Measurements from ENCODE around the gene TICAM1.

- TF ChIP-seq CENPX (CRISPR knock-in tag; IDR thresholded peaks at IDR 0.05), result no peak
- no peak for TF ChIP-seq POLR2AphosphoS2 (IDR thresholded peaks at IDR 0.05; ENCODE audit: low read depth, low read length)
- TF ChIP-seq ARNTL (CRISPR knock-in tag; IDR thresholded peaks at IDR 0.05), result no peak
- TF ChIP-seq SIN3A (IDR thresholded peaks at IDR 0.05; ENCODE audit: borderline replicate concordance, low read depth, low read length), result no peak
- TF ChIP-seq ELF3 (CRISPR knock-in tag; IDR thresholded peaks at IDR 0.05), result no peak
- no peak for TF ChIP-seq ZNF598 (CRISPR knock-in tag; IDR thresholded peaks at IDR 0.05; ENCODE audit: borderline replicate concordance)
Measured at GRCh38 chr19:4839192-4839591, 7.7 kb upstream of the TICAM1 start.

Measured in HepG2 (cell line).